GM18498 (cell line): ENCODE data around the gene GRIK5.
A peak's percentile ranks its signal among the peaks of the same experiment; 100 is the strongest.
"Not testable (repeated sequence)": the region's sequence is repeated elsewhere in the genome, so short reads cannot be mapped to it uniquely, and the experiment has no call there.

ENCODE experiments used
- ATAC-seq: cut with Tn5 transposase; IDR thresholded peaks from one replicate; pipeline ENCODE4 v1.9.1; 2021; ENCODE audit warnings: mild to moderate bottlenecking, moderate library complexity; ENCODE audit not compliant: unreplicated experiment

The GRIK5 gene

DNA sequence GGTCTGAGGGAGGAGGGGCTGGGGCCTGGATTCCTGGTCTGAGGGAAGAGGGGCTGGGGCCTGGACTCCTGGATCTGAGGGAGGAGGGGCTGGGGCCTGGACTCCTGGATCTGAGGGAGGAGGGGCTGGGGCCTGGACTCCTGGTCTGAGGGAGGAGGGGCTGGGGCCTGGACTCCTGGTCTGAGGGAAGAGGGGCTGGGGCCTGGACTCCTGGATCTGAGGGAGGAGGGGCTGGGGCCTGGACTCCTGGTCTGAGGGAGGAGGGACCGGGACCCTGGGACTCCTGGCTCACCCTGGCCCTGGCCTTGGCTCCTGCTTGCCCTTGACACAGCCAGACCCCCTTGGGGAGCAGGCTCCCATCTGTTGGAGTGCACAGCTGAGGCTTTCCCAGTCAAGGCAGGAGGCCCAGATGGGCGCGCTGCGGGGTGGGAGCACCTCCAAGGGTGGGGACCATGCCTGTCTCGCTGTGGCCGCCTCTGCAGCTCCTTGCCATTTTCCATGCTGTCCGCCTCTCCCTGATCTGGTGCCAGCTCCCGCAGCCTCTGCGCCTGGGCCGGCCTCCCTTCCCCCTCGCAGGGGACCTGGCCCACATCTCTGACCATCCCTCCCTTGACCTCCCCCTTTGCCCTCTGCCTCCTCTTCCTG, 78.0 kb downstream of the GRIK5 start:
- ATAC-seq: not testable (repeated sequence)

DNA sequence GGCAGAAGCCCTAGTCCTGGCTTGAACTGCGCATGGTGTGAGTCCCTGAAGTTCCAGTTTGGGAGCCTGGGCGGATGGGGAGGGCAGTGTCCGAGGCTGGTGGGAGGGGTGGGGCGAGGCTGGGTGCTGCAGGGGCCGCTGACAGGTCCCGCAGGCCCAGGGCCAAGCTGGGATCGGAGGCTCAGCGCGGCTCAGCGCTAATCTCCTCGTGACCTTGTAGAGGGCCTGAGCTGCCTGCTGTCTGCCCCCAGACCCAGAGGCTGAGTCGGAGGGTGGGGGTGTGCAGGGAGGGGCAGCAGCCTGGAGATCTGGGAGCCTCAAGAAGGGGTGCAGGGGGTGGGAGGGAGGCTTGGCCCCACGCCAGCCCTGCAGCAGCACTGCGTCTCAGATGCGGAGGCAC, 79.0 kb downstream of the GRIK5 start:
- ATAC-seq: no peak

DNA sequence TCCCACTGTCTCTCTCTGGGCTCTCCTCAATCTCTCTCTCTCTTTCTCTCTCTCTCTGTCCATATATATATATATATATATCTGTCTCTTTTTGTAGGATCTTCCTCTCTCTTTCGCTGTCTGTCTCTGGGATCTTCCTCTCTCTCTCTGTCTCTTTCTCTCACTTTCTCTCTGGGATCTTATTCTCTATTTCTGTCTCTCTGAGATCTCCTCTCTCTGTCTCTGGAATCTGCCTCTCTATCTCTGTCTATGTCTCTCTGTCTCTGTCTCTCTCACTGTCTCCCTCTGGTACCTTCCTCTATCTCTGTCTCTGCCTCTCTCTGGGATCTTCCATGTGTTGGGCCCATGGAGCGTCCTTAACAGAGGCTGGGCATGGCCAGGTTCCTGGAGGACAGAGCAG, 79.4 kb downstream of the GRIK5 start:
- no peak for ATAC-seq

DNA sequence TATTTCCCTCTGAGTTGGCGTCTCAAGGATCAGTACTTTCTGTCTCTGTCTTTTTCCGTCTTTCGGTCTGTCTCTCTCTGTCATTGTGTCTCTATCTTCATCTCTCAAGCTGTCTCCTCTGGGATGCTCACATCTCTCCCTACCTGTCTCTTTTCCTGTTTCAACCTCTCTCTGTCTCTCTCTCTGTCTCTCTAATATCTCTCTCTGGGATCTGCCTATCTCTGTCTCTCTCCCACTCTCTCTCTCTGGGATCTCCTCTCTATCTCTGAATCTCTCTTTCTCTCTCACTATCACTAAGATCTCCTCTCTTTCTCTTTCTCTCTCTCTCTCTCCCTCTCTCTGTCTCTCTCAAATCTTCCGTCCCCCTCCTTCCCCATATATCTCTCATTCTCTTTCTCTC, 80.0 kb downstream of the GRIK5 start:
- ATAC-seq: no peak

DNA sequence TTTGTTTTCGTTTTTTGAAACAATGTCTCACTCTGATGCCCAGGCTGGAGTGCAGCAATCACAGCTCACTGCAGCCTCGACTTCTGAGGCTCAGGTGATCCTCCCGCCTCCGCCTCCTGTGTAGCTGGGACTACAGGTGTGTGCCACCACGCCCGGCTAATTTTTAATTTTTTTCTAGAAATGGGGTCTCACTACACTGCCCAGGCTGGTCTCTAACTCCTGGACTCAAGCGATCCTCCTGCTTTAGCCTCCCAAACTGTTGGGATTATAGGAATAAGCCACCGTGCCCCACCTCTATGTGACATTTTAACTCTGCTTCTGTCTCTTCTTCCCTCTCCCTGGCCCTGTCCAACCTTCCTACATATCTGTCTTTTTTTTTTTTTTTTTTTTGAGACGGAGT, 81.1 kb downstream of the GRIK5 start:
- ATAC-seq: no peak

DNA sequence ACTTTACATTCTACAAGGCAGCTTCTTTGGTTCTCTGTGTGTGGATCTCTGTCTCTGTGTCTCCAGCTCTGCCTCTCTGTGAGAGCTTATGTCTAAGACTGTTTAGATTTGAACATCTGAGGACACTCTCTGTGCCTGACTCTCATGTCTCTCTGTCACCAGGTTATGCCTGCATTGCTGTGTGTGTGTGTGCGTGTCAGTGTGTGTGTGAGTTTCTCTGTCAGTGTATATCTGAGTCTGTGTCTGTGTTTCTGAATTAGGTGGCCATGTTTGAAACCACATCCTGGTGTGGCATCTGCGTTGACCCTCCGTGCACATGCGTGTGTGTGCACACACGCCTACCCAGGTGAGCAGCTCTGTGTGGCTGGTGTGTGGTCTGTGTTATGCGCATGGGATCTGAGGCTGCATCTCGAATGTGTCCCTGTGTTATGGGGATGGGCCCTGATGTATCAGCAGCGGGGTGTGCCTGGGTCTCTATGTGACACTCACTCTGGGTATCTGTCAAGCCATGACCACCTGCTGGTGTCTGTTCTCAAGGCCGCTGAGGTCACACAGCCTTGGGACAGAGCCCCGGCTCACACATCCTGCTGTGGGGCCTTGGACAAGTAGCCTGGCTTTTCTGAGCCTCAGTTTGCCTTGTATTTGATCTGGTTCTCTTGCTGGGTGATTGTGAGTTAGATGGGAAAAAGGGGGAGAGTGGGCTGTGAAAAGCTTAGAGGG, 82.7 kb downstream of the GRIK5 start:
- no peak for ATAC-seq

DNA sequence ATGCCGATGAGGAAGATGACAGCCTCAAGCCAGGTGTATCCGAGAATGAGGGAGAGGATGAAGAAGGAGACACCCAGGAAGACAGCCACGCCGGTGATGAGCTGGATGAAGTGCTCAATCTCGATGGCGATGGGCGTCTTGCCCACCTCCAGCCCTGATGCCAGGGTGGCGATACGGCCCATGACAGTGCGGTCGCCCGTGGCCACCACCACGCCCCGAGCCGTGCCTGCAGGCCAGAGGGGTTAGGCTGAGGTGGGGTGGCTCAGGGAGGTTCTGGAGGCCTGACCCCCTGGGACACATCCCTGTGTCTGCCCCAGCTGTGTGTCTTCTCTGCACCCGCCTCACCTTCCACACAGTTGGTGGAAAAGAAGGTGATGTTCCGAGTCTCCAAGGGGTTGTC, 85.0 kb downstream of the GRIK5 start:
- ATAC-seq: no peak

- no peak for ATAC-seq
Observed at GRCh38 chr19:41981724-41982123, 88.3 kb downstream of the GRIK5 start.

GRCh38 chr19:41978470-41978869, 91.5 kb downstream of the GRIK5 start:
- ATAC-seq: no peak

DNA sequence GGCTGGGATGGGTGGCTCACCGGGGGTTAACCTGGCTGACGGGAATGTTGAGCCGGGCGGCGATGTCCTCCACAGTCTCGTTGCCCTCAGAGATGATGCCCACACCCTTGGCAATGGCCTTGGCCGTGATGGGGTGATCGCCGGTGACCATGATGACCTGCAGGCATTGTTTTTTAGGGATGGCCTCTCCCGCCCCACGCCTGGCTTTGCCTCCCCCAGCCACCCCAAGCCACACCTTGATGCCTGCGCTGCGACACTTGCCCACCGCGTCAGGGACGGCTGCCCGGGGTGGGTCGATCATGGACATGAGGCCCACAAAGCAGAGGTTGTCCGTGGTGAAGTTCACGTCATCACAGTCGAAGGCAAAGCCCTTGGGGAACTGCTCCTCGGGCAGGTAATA, 92.1 kb downstream of the GRIK5 start:
- no peak for ATAC-seq

DNA sequence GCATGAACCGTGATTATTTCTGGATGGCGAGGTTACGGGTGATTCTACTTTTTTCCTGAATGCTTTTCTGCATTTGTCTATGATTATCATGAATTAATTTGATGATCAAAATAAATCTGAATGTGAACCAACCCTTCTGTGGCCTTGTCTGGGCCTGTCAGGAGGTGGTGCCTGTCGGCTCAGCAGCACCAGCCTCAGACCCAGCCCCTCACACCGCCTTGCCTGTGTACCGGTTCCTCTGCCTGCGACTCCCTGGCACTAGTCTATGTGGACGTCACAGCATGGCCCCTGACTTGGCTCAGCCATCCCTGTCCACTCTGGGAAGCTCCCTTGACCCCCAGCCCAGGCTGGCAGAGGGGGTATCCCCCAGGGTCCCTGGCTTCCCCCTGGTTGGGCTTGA, 95.4 kb downstream of the GRIK5 start:
- ATAC-seq: no peak

GRCh38 chr19:41971363-41971762, 98.6 kb downstream of the GRIK5 start:
- ATAC-seq: no peak

- ATAC-seq: no peak
Observed at GRCh38 chr19:41969772-41970458, 100.1 kb downstream of the GRIK5 start.

DNA sequence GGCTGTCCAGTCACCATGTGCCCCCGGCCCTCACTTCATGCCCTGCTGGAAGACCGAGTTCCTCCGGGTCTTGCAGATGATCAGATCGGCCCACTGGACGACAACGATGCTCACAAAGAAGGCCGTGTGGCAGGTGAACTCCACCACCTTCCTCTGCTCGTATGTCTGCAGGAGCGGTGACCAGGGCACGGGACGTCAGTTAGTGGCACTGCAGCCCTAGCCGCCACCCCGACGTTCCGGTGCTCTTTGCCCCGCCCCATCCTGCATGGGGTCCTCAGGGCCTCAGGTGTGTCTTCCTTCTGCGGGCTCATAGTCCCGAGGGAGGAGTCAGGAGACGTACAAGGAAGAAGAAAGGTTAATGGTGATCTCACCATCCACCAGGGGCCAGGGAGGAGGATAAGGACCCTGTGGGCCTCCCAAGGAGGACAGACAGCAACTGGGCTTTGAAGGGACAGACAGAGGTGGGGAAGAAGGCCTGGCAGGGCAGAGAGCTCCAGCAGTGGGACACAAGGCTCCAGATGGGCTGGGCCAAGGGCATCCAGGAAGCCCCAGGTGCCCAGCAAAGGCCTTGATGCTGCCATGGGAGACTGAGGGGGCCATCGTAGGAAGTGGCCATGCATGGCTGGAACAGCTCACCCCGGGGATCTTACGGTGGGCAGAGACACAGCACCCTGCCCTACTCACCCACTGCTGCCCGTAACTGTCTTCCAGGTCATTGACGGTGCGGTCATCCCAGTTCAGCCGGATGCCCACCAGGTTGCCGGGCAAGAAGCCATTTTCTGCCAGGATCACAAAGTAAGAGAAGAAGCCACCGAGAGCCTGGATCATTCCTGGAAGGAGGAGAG, 101.0 kb downstream of the GRIK5 start:
- no peak for ATAC-seq

DNA sequence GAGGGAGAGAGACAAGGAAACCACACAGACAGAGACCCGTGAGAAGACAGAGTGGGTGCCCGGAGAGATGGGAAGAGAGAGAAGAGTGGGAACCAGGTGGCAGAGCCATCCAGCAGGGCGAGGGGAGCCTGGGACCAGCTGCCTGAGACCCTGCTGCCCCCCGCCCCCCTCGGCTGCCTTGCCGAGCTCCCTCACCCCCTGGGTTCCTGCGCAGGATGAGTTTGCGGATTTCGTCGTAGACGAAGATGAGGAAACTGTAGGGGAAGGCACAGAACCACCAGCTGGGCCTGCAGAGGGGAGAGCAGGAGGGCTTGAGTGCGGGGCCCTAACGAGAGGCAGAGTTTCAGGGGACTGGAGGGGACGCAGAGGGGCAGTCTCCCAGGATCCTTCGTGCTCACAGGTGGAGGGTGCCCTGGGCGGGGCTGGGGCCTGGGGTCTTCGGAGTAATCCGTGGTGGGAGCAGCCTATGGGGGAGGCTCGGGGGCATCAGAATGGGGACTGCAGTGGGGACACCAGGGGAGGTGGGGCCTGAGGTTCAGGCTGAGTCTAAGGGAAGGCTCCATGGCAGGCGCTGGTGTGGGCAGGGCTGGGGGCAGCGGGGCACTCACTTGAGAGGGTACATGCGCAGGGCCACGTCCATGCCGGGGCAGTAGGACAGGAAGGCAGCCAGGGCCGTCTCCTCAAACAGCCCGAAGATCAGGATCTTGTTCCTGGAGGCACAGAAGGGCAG, 102.8 kb downstream of the GRIK5 start:
- no peak for ATAC-seq

DNA sequence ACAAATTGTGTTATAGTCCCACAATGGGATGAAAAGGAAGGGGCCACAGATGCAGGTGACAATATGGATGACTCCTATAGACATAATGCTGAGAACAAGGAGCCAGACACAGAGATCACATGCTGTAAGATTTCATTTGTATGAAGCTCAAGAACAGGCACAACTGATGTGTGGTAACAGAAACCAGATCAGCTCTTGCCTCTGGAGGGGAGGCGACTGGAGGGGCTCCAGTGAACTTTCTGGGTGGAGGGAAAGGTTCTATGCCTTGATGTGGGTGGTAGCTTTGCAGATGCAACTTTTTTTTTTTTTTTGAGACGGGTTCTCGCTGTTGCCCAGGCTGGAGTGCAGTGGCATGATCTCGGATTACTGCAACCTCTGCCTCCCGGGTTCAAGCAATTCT, 104.9 kb downstream of the GRIK5 start:
- ATAC-seq: no peak

DNA sequence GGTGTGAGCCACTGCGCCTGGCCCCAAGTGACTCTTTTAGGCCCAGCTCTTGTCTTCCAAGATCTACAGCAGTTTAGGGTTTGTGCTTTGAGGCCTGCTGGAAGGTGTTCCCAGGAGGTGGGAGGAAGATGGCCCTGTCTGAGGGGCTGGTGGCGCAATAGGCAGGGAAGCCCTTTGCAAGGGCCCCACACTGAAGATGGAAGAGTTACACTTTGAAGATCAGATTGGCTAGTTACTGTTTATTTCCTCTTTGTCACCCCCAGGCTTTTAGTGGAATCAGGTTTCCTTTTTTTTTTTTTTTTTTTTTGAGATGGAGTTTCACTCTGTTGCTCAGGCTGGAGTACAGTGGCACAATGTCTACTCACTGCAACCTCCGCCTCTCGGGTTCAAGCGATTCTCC, 109.0 kb downstream of the GRIK5 start:
- ATAC-seq: no peak

- ATAC-seq: peak; percentile 90
Observed at GRCh38 chr19:41959056-41960053, 110.7 kb downstream of the GRIK5 start, which contains the start of gene RABAC1. TSS of gene RABAC1 (minus strand) at chr19:41959321. CDS start at chr19:41959292, 29 bp downstream.

GRCh38 chr19:41958367-41959055, 111.5 kb downstream of the GRIK5 start:
- ATAC-seq: peak; percentile 51
